Fibroblast of skin of abdomen (primary cell): ENCODE measurements around the gene USP3.
"Not testable (repeated sequence)": the region's sequence is repeated elsewhere in the genome, so short reads cannot be mapped to it uniquely, and the experiment has no call there.

Experiments
- DNase-seq: peaks from one replicate; pipeline ENCODE4 v3.0.0-alpha.2; 2013

The USP3 gene

DNA sequence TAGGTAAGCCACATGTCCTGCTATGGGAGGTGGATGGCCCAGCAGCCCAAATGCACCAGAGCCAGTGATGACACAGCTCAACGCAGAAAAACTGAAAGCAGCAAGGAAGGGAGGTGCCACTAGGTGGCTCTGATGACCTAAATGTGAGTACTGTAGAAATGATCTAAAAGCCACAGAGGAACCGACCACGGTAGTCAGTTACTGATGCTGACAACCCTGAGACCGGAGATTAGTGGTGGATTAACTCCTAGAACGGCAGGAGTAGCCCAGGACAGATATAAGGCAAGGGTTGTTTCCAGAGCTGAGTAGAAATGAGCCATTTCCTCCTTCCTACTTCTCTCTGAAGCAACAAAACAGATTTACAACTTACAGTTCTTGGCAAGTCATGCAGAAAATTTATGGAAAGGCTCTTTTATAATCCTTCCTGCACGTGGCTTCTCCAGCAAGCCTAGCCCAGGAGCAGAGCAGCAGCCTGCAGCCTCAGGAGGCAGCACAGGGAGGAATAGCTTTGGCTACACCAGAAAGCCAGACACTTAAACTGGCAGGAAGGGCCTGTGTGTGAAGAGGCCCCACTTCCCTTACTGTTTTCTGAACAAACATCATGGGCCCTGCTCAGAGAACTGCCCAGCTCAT is 105.9 kb downstream of the USP3 start:
- peak; percentile 89 for DNase-seq

DNA sequence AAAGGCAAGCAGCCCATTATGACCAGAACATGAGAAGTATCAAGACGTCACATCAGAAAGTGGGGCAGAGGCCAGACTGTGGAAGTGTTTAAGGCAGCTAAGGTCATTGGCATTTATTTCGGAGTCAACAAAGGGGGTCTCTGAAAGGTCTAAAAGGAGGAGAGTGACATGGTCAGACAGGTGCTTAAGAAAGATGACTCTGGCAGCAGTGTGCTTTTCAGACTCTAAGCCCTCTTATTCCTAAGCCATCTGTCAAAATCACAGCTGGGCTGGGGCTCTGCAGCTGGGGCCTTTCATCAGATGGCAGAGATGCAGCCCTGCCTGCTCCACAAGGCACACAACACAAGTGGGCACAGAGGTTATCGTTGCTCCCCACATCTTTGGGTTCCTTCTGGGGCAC is 106.8 kb downstream of the USP3 start:
- DNase-seq: no peak

DNA sequence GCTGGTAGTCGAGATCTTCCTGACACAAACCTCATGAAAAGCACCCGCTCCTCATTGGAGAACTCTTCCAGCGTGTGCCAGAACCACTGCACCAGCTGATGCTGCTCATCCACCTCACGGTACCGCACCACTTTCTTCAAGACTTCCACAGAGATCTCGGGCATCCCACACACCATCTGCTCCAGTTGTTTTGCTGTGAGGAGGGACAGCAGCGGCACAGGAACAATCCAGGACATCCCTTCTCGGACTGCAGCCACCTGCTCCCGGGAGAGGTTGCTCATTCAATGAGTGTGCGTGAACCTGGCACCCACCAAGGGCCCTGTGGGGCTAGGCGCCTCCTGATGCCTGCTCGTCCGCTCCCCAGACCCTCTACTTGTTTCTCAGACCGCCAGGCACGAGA is 107.9 kb downstream of the USP3 start:
- DNase-seq: no peak

DNA sequence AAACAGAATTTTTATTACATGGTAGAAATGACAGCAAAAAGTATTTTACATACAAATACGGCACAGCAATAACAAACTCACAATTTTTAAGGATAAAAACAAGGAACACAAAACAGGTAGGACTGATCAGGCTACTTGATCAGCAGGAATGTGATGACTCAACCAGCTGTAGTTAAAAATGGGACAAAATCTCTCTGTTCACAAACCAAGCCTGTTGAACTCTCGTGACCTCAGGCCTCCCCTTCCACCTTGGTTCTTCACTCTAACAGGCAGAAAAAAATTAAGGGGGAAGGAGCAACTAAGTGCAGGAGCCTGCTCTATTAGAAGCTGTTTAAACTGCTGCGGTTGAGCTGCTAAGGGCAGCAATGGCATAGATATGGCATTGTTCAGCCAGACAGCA is 111.5 kb downstream of the USP3 start:
- no peak for DNase-seq

DNA sequence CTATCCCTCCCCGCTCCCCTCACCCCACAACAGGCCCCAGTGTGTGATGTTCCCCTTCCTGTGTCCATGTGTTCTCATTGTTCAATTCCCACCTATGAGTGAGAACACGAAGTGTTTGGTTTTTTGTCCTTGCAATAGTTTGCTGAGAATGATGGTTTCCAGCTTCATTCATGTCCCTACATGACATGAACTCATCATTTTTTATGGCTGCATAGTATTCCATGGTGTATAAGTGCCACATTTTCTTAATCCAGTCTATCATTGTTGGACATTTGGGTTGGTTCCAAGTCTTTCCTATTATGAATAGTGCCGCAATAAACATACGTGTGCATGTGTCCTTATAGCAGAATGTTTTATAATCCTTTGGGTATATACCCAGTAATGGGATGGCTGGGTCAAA is 112.8 kb downstream of the USP3 start:
- DNase-seq: not testable (repeated sequence)

DNA sequence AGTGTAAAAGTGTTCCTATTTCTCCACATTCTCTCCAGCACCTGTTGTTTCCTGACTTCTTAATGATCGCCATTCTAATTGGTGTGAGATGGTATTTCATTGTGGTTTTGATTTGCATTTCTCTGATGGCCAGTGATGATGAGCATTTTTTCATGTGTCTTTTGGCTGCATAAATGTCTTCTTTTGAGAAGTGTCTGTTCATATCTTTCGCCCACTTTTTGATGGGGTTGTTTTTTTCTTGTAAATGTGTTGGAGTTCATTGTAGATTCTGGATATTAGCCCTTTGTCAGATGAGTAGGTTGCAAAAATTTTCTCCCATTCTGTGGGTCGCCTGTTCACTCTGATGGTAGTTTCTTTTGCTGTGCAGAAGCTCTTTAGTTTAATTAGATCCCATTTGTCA is 113.2 kb downstream of the USP3 start:
- not testable (repeated sequence) for DNase-seq

DNA sequence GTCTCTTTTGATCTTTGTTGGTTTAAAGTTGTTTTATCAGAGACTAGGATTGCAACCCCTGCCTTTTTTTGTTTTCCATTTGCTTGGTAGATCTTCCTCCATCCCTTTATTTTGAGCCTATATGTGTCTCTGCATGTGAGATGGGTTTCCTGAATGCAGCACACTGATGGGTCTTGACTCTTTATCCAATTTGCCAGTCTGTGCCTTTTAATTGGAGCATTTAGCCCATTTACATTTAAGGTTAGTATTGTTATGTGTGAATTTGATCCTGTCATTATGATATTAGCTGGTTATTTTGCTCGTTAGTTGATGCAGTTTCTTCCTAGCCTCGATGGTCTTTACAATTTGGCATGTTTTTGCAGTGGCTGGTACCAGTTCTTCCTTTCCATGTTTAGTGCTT is 116.4 kb downstream of the USP3 start:
- DNase-seq: not testable (repeated sequence)

DNA sequence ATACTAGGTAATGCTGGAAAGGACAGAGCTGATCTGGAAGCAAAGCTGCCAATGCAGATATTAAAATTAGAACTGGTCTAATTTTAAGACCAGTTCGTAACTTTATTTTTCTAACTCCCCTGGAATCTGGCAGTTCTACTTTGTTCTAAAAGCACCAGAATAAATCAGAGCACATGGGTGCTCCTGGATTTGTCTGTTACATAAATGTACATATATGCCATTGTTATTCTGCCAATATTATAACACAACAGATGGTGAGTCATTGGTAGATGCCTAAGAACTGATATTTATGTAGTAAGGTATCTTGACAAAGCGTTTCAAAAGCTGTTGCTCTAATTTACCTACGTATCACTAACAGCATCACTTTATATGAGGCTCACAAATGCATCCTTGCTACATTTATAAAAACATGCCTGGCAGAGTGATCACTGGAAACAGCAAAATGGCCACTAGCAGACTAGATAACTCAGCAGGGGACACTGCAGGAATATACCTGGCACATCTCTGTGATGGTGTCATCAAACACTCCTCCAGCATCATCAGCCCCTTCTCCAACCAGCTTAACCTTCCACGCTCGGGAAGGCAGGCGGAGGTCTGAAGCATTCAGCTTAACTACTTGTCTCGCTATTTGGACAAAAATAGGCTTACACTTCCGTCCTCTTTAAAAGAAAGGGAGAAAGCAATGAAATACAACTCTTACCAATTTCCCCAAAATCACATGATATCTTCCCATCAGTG is 119.0 kb downstream of the USP3 start:
- no peak for DNase-seq

DNA sequence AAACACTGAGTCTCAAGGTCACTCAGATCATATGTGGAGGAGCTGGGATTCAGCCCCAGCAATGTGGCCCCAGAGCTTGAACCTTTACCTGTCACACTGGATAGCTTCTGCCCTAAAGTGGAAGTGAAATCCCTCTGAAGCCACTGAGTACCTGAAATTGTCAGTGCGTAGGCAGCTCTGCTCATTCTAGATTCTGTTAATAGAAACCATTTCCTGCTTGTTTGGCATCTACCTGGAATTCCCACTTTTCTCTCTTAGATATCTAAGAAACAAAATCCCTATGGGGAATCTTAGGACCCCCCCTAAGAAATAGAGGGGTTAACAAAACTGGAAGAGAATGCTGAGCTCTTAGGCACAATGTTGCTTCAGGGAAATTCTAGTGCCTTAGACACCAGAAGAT is 122.6 kb downstream of the USP3 start:
- no peak for DNase-seq

DNA sequence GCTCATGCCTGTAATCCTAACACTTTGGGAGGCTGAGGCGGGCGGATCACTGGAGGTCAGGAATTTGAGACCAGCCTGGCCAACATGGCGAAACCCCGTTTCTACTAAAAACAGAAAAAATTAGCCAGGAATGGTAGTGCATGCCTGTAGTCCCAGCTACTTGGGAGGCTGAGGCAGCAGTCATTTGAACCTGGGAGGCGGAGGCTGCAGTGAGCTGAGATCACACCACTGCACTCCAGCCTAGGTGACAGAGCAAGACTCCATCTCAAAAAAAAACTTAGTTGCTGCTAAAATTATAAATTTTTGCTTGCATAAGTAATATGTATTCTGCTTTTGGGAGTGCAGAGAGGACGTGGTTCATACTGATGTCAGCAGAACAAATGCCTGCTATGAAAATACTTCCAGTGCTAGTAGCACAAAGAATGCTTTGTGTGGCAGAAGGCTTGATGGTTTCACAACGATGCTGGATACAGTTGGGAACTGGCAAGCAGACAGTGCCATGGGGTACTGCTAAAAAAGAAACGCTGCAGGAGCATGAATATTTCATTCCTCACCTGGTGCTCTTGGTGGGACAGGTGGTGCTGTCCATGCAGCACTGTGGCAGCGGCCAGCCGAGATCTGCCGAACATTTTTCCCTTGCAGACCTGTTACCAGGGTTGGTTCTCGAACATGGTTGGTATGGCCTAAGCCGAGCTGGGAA is 123.9 kb downstream of the USP3 start:
- DNase-seq: no peak

DNA sequence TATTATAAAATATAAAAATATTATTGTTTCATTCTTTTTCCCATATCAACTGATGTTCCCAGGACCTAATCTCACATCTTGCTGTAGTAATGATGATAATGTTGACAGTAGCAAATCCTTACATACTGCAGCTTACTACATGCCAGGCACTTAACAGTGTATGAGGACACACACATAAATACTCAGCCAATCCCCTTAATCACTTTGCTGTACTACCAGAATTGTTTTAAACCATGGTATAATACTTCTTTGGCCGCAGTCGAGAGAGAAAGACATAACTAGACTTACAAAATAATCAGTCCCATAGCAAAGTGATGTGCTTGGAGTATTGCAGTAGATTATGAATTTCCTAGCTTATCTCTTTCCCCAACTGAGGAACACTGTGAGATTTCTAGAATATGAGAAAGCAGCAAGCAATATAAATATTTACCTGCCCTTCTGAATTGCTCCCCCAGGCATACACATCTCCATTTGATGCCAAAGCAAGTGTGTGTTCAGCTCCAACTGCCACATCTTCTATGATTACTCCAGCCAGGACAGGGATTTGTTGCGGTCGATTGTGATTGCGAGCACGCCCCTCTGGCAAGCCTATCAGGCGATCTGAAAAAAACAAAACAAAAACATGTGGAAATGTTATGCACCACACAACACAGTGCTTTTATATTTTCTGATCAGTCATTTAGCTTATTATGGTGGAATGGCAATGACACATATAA is 125.8 kb downstream of the USP3 start:
- no peak for DNase-seq

DNA sequence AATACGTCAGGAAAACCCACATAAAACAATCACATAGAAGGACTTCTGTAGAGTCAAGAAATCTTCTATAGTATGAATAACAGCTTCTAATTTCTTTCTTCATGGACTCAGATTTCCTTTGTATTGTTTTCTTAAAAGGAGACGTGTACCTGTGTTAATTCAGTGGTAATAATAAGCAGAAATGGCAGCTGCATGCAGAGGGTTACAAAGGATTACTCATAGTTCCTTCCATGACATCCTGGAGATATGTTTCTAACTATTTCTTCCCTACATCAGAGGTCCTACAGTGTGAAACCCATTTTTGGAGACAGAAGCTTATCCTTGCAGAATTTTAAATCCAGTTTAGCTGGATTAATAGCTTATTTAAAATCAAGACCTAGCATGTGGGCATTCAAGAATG is 128.9 kb downstream of the USP3 start:
- DNase-seq: no peak

DNA sequence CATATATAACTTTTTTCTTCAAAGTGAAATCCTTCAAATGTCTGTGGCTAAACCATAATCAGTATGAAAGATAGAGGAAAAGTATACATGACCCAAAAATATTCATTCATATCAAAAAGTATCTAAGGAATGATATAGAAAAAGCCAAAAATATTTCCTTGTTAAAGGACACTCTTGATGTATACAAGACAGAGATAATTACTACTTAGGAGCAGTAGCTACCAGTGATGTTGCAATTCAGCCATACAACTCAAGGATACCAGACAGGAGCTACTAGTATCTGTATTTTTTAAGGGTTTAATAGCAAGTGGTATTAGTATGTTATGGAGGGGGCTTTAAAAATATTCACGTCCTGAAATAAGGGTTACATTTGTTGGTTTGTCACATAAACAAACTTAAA is 129.8 kb downstream of the USP3 start:
- no peak for DNase-seq

DNA sequence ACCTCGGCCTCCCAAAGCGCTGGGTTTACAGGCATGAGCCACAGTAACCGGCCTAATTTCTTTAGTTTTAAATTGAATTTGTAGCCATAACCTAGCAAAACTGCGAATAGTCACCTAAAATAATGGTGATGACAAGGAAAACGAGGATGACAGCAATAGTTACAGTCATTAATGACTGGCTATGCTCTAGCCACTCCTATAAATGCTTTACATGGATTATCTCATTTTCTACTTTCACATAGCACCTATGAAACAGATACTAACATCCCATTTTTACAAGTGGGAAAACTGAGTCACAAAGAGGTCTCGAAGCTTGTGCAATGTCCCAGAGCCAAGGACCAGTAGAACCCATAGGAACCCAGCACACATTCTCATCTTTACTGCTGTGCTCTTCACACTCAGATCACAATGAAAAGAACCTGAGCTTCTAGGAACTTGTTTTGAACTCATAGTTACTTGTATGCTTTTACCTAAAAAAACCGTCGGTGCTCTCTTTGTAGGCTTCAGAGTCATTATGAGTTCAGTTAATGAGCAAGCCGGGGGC is 132.2 kb downstream of the USP3 start:
- no peak for DNase-seq

DNA sequence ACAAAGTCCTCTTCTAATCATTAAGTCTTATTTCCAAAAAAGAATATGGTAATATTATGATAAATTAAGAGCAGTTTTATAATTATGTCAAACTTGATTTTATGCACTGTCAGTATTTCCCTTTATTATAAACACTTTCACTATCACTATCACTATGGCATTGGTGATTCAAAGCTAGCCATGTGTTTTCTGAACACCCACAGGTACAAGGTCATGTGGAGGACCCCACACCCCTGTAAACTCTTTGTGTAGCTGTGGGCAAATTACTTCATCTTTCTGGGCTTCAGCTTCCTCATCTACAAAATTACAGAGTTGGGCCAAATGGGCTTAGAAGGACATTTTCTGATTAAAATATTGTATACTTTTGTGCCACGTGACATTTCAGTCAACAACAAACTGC is 134.4 kb downstream of the USP3 start:
- no peak for DNase-seq

DNA sequence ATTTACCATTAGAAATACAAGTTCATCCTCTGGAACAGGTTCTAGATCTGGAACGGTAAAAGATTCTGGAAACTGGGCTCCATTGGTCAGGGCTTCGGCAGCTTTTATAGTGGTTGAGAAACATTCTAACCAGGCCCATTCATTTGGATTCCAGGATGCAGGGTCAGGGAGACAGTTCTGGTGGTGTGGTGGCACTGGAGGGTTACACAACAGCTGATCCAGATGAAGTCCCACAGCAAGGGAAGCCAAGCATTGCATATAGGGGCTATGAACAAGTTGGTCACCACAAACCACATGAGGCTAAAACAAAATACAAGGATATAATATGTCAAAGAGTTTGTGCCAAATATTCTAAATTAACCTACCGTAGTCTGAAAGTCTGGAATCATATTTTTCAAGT is 135.8 kb downstream of the USP3 start:
- DNase-seq: no peak
